Left renal cortex interstitium (tissue), 4 donors: ENCODE measurements around the gene CT47A7. TPM values are rescaled to one million over a fixed set of nuclear protein-coding genes. Genes with fewer than 3 reads are reported as not detected.
"Not testable (repeated sequence)": the region's sequence is repeated elsewhere in the genome, so short reads cannot be mapped to it uniquely, and the experiment has no call there.

ENCODE experiments used
- DNase-seq, 4 donors: peaks; one replicate each; pipeline ENCODE4 v3.0.0-alpha.2; 2013; ENCODE audit warnings: low read depth in 4 of 4, low spot score in 2 of 4, missing footprints in 1 of 4
- polyA plus RNA-seq, 4 donors: library from polyadenylated mRNA; unstranded; fragments of 120-200 nt; gene quantifications; one replicate each; pipeline ENCODE4 v1.2.1, GENCODE V29; 2013; ENCODE audit not compliant: insufficient read length in 4 of 4

The CT47A7 gene
- polyA plus RNA-seq, result not detected

GRCh38 chrX:120956500-120956899 lies at the start of gene CT47A7:
Gene CT47A7, minus strand, starts transcription at chrX:120956600. Its CDS starts 255 bp downstream, at chrX:120956345.
- not testable (repeated sequence) for DNase-seq

- DNase-seq, result no peak
Observed at GRCh38 chrX:121000589-121000988, 44.2 kb upstream of the CT47A7 start.

GRCh38 chrX:120999413-120999812 lies 43.0 kb upstream of the CT47A7 start:
- no peak for DNase-seq

- DNase-seq, result not testable (repeated sequence)
Observed at GRCh38 chrX:120985660-120986059, 29.3 kb upstream of the CT47A7 start, which contains the start of gene CT47A1. Gene CT47A1, minus strand, starts transcription at chrX:120985760. Its CDS starts 231 bp downstream, at chrX:120985529.

Other genes with a start within 250 kb of the CT47A7 start
- gene CT47B1, start 80.7 kb downstream of the CT47A7 start, polyA plus RNA-seq, result not detected
- not detected for gene CT47A11, start 19.4 kb downstream of the CT47A7 start, polyA plus RNA-seq
- not detected for gene CT47A10, start 14.6 kb downstream of the CT47A7 start, polyA plus RNA-seq
- gene CT47A9, start 9.7 kb downstream of the CT47A7 start, polyA plus RNA-seq, result not detected
- gene CT47A8, start 4.9 kb downstream of the CT47A7 start, polyA plus RNA-seq, result not detected
- not detected for gene CT47A6, start 4.9 kb upstream of the CT47A7 start, polyA plus RNA-seq
- not detected for gene CT47A5, start 9.7 kb upstream of the CT47A7 start, polyA plus RNA-seq
- gene CT47A4, start 14.6 kb upstream of the CT47A7 start, polyA plus RNA-seq, result not detected
- gene CT47A3, start 19.5 kb upstream of the CT47A7 start, polyA plus RNA-seq, result not detected
- gene CT47A2, start 24.3 kb upstream of the CT47A7 start, polyA plus RNA-seq, result not detected
- gene CT47A1, start 29.2 kb upstream of the CT47A7 start, polyA plus RNA-seq, result not detected
- gene GLUD2, start 91.0 kb upstream of the CT47A7 start, polyA plus RNA-seq, result 1 to 10 TPM; 4.3 to 6.4 (median 5.3) TPM